Spleen (tissue), 11 donors: Measurements from ENCODE around the gene JAGN1. TPM values are rescaled to one million over a fixed set of nuclear protein-coding genes. Genes with fewer than 3 reads are reported as not detected.
"Not testable (repeated sequence)": the region's sequence is repeated elsewhere in the genome, so short reads cannot be mapped to it uniquely, and the experiment has no call there.

Source experiments
- DNase-seq: peaks from one replicate; pipeline ENCODE4 v3.0.0-alpha.2; 2020
- H3K27ac ChIP-seq, 8 donors: fragments of 200-600 bp; sonication (generic) in 7 of 8; 1 replicate in 4 of 8; 2 replicates in 4 of 8; pipeline versions ENCODE4 v1.5.0 to v1.8.0; 2016 to 2021; ENCODE audit warnings: inconsistent platforms in 4 of 8, mild to moderate bottlenecking in 4 of 8, moderate library complexity in 1 of 8
- H3K27me3 ChIP-seq, 7 donors: fragments of 200-600 bp; sonication (generic) in 6 of 7; replicated peaks in 1 of 7; 1 replicate in 4 of 7; 2 replicates in 3 of 7; pipeline versions ENCODE4 v1.5.0 to v1.8.0; 2016 to 2021; ENCODE audit warnings: inconsistent platforms in 3 of 7, mild to moderate bottlenecking in 1 of 7
- H3K36me3 ChIP-seq, 6 donors: fragments of 200-600 bp; sonication (generic) in 5 of 6; 1 replicate in 4 of 6; 2 replicates in 2 of 6; pipeline versions ENCODE4 v1.5.0 to v1.8.0; 2016 to 2021; ENCODE audit warnings: inconsistent platforms in 2 of 6
- H3K4me1 ChIP-seq, 6 donors: fragments of 200-600 bp; sonication (generic) in 5 of 6; 1 replicate in 3 of 6; 2 replicates in 3 of 6; pipeline versions ENCODE4 v1.5.0 to v1.8.0; 2016 to 2021; ENCODE audit warnings: inconsistent platforms in 3 of 6
- H3K4me3 ChIP-seq, 8 donors: fragments of 200-600 bp; sonication (generic) in 7 of 8; 1 replicate in 4 of 8; 2 replicates in 4 of 8; pipeline versions ENCODE4 v1.5.0 to v1.8.0; 2016 to 2021; ENCODE audit warnings: inconsistent platforms in 4 of 8, mild to moderate bottlenecking in 4 of 8, moderate library complexity in 2 of 8
- H3K9me3 ChIP-seq, 8 donors: fragments of 200-600 bp; sonication (generic) in 7 of 8; 1 replicate in 4 of 8; 2 replicates in 4 of 8; pipeline versions ENCODE4 v1.5.0 to v1.8.0; 2016 to 2021; ENCODE audit warnings: inconsistent platforms in 4 of 8
- POLR2A ChIP-seq, 3 donors: fragments of 450-650 bp; IDR thresholded peaks; one replicate each; pipeline ENCODE4 v1.5.1; 2017; ENCODE audit warnings: antibody characterized with exemption in 3 of 3, mild to moderate bottlenecking in 1 of 3
- POLR2AphosphoS5 ChIP-seq, 3 donors: sonication (generic); formaldehyde crosslinking; IDR thresholded peaks; one replicate each; pipeline ENCODE4 v1.5.1; 2017; ENCODE audit warnings: antibody characterized with exemption in 3 of 3
- WGBS, 5 donors: extraction: QIAGEN DNeasy Blood & Tissue Kit in 3 of 5; methylation state at CpG; one replicate each; pipeline versions ENCODE4 v1.1.5 to v1.1.7; 2013 to 2018; 5-methylcytosine and 5-hydroxymethylcytosine counted together
- intact Hi-C: fragments of 100-400 bp; cut with DNase I; formaldehyde crosslinking; loops from one replicate; pipeline ENCODE4 v1.15.0; 2023; ENCODE audit warnings: low total_unique reads
- polyA plus RNA-seq, 3 donors: library from polyadenylated mRNA; stranded (reverse); fragments of 200-250 nt; gene quantifications; one replicate each; pipeline ENCODE4 v1.2.1, GENCODE V29; 2013
- total RNA-seq, 7 donors: library from RNA; depleted of rRNA in 3 of 7; stranded (reverse); fragments of >200 nt in 3 of 7; fragmentation: NEBNext Ultra II Directional in 4 of 7; extraction: Animal tissue kit (Norgen Biotek cat#: 25700) in 4 of 7; gene quantifications; one replicate each; pipeline versions ENCODE4 v1.1.0 to v1.2.1, GENCODE V29; 2016 to 2021
- TF ChIP-seq, protein P1 (sequence below), 11 experiments: fragments of 200-600 bp in 7 of 11; fragments of 450-650 bp in 4 of 11; sonication (generic) in 4 of 11; IDR thresholded peaks in 8 of 11; conservative IDR thresholded peaks in 3 of 11; 1 replicate in 7 of 11; 2 replicates in 4 of 11; pipeline versions ENCODE4 v1.4.0 to v1.8.0; 2016 to 2021; ENCODE audit warnings: antibody characterized with exemption in 11 of 11, inconsistent platforms in 4 of 11, mild to moderate bottlenecking in 1 of 11
- donor health status: healthy with polysubstance abuse.
- donor health status: DM: no; HTN: no; CAD: no; lungs with moderate emphysema.
- donor health status: DM: no; HTN: no; CAD: no.
- donor health status: Bipolar disorder and iron deficiency.
- donor health status: healthy.
- donor health status: DM: no; HTN: no; CAD: no.
- donor health status: DM: yes; HTN: yes; CAD: no.

The JAGN1 gene
- total and polyA plus RNA-seq, 10 donors = 17.1 to 41.3 (median 25.9) TPM

DNA sequence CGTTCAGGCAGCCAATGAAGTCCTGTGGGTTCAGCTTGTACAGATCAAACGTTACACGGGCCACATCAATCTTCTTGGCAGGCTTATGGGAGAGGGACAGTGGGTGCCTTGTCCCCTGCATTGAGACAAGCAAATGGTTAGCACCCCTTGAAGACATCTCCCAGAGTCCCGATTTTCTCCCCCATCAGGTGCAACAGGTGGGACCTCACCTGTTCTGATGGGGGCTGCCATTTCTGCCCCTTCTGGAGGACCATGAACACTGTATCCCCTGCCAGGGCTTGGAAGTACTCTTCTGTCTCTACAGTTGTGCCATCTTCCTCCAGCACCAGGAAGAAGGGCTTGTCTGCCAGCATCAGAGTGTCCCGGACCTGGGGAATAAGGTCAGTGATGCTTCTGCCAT is 20.5 kb upstream of the JAGN1 start:
- DNase-seq = peak; percentile 27
- Histone ChIP-seq H3K27me3 (no peaks in the 10 kb centered on the region), H3K4me3 (no peak overlapping the region), H3K9me3 (no peaks in the 10 kb centered on the region), H3K36me3 (no peaks in the 10 kb centered on the region), H3K27ac (no peak overlapping the region), H3K4me1 (peaks cover 0 to 2% (median under 1%) of the 10 kb centered on the region in 6 donors)
- 62 to 90% (median 78%) methylated on average over 4 to 5 of the region's 5 CpGs for WGBS, 5 donors
- TF ChIP-seq, protein P1, sequence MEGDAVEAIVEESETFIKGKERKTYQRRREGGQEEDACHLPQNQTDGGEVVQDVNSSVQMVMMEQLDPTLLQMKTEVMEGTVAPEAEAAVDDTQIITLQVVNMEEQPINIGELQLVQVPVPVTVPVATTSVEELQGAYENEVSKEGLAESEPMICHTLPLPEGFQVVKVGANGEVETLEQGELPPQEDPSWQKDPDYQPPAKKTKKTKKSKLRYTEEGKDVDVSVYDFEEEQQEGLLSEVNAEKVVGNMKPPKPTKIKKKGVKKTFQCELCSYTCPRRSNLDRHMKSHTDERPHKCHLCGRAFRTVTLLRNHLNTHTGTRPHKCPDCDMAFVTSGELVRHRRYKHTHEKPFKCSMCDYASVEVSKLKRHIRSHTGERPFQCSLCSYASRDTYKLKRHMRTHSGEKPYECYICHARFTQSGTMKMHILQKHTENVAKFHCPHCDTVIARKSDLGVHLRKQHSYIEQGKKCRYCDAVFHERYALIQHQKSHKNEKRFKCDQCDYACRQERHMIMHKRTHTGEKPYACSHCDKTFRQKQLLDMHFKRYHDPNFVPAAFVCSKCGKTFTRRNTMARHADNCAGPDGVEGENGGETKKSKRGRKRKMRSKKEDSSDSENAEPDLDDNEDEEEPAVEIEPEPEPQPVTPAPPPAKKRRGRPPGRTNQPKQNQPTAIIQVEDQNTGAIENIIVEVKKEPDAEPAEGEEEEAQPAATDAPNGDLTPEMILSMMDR (IDR thresholded peaks at IDR 0.05 in 8 of 11, conservative IDR thresholded peaks at IDR 0.05 in 3 of 11) = no peak
- TF ChIP-seq POLR2AphosphoS5 (IDR thresholded peaks at IDR 0.05) (no peak), POLR2A (IDR thresholded peaks at IDR 0.05) (no peak)
- intact Hi-C loops = no loop called here

DNA sequence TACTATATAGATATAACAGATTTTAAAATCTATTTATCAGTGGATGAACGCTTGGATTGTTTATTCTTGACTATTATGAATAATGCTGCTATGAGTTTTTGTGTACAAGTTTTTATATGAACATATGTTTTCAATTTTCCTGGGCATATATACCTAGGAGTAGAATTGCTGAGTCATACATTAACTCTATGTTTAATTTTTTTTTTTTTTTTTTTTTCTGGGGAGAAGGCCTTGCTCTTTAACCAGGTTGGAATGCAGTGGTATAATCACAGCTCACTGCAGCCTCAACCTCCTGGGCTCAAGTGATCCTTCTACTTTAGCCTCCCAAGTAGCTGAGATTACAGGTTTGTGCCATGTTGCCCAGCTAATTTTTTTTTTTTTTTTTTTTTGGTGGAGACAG is 19.4 kb upstream of the JAGN1 start:
- WGBS, 5 donors = 47 to 100% (median 96%) methylated on average over 1 of the region's 1 CpG
- no peaks in the 10 kb centered on the region for H3K27me3 ChIP-seq
- TF ChIP-seq, protein P1 (IDR thresholded peaks at IDR 0.05 in 8 of 11, conservative IDR thresholded peaks at IDR 0.05 in 3 of 11) = no peak
- no peak for TF ChIP-seq POLR2A (IDR thresholded peaks at IDR 0.05)
- no peak for TF ChIP-seq POLR2AphosphoS5 (IDR thresholded peaks at IDR 0.05)
- no peaks in the 10 kb centered on the region for H3K9me3 ChIP-seq
- no peak overlapping the region for H3K4me3 ChIP-seq
- intact Hi-C loops = no loop called here
- no peaks in the 10 kb centered on the region for H3K36me3 ChIP-seq
- H3K4me1 ChIP-seq = no peaks in the 10 kb centered on the region
- no peak for DNase-seq
- no peak overlapping the region for H3K27ac ChIP-seq

DNA sequence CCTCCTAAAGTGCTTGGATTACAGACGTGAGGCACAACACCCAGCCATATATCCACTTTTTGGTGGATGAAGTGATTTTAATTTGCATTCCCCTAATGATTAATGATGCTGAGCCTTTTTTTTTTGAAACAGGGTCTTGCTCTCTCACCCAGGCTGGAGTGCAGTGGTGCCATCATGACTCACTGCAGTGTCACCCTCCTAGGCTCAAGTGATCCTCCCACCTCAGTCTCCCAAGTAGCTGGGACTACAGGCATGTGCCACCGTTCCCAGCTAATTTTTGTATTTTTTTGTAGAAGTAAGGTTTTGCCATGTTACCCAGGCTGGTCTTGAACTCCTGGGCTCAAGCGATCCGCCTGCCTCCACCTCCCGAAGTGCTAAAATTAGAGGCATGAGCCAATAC is 18.3 kb upstream of the JAGN1 start:
- intact Hi-C loops, H3K27me3 ChIP-seq, H3K4me3 ChIP-seq, H3K9me3 ChIP-seq, H3K36me3 ChIP-seq, H3K27ac ChIP-seq, H3K4me1 ChIP-seq: not testable (repeated sequence)
- DNase-seq = peak; percentile 6
- 93 to 97% (median 94%) methylated on average over 5 of the region's 5 CpGs for whole genome bisulfite sequencing, 5 donors

DNA sequence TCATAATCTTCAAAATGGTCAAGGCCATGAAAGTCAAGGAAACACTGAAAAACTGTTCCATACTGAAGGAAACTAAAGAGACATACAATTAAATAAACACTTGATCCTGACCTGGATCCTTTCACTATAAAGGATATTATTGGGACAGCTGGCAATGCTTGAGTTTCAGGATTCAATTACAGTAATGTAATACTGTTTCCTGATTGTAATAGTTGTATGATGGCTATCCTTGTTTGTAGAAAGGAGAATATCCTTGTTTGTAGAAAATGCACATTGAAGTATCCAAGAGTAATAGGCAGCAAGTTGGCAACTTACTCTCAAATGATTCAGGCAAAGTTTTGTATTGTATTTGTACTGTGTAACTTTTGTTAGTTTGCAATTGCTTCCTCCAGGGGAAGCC is 15.0 kb upstream of the JAGN1 start:
- TF ChIP-seq, protein P1 (IDR thresholded peaks at IDR 0.05 in 8 of 11, conservative IDR thresholded peaks at IDR 0.05 in 3 of 11) = no peak
- no peak for TF ChIP-seq POLR2AphosphoS5 (IDR thresholded peaks at IDR 0.05)
- TF ChIP-seq POLR2A (IDR thresholded peaks at IDR 0.05) = no peak
- Histone ChIP-seq H3K27ac (no peak overlapping the region), H3K4me1 (no peaks in the 10 kb centered on the region), H3K4me3 (no peak overlapping the region), H3K36me3 (no peaks in the 10 kb centered on the region), H3K27me3 (no peaks in the 10 kb centered on the region), H3K9me3 (no peaks in the 10 kb centered on the region)
- intact Hi-C loops = no loop called here
- no peak for DNase-seq

DNA sequence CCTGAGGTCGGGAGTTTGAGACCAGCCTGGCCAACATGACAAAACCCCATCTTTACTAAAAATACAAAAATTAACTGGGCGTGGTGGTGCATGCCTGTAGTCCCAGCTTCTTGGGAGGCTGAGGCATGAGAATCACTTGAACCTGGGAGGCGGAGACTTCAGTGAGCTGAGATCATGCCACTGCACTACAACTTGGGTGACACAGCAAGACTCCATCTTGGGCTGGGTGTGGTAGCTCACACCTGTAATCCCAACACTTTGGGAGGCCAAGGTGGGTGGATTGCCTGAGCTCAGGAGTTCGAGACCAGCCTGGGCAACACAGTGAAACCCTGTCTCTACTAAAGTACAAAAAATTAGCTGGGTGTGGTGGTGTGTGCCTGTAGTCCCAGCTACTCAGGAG is 14.2 kb upstream of the JAGN1 start:
- intact Hi-C loops = not testable (repeated sequence)

More for the DNA sequence above, 14.2 kb upstream of the JAGN1 start:
- not testable (repeated sequence) for DNase-seq, H3K9me3 ChIP-seq, H3K27ac ChIP-seq, H3K36me3 ChIP-seq, H3K4me1 ChIP-seq, H3K27me3 ChIP-seq, H3K4me3 ChIP-seq
- WGBS, 5 donors = 81 to 85% (median 83%) methylated on average over 4 of the region's 4 CpGs
